Measurements from ENCODE around the gene UBAP2L. TPM values are rescaled to one million over a fixed set of nuclear protein-coding genes. Genes with fewer than 3 reads are reported as not detected.

UBAP2L gene
- total and polyA plus RNA-seq, 2 donors (not counting 1 experiment from before 2014, with no cell fraction given), result 51.9 to 180 TPM

GRCh38 chr1:154191990-154192461 is 28.7 kb upstream of the UBAP2L start, which contains the start of gene TPM3:
TSS of gene TPM3 (minus strand) at chr1:154192100. CDS start at chr1:154192018, 82 bp downstream.
- H3K27me3 ChIP-seq (ENCODE audit: control insufficient read depth, insufficient read depth, low read length), result peaks cover 28% of the 10 kb centered on the region
- no peaks in the 10 kb centered on the region for H3K79me2 ChIP-seq (ENCODE audit: control insufficient read depth, insufficient read depth, low read length)
- no peak within 1 kb of the TSS for H3K4me3 ChIP-seq (replicated peaks in 1 of 4; ENCODE audit: control extremely low read depth in 1 of 4, insufficient read depth in 1 of 4, low read depth in 3 of 4, low read length in 4 of 4)
- H2AFZ ChIP-seq (ENCODE audit: low read length), result no peak within 1 kb of the TSS
- H3K9ac ChIP-seq (ENCODE audit: insufficient read depth, low read length), result no peak within 1 kb of the TSS
- H3K36me3 ChIP-seq (ENCODE audit: control insufficient read depth, insufficient read depth, low read length), result no peaks in the 10 kb centered on the region
- no peak for DNase-seq (ENCODE audit: low read depth in 2 of 2)
- no peaks in the 10 kb centered on the region for H3K9me3 ChIP-seq (ENCODE audit: control insufficient read depth, insufficient read depth, low read depth, low read length)
- H3K4me1 ChIP-seq (ENCODE audit: control insufficient read depth, extremely low read depth, insufficient read depth, low read length), result no peaks in the 10 kb centered on the region
- no peak within 1 kb of the TSS for H3K27ac ChIP-seq (ENCODE audit: insufficient read depth, low read length)
- no peaks in the 10 kb centered on the region for H4K20me1 ChIP-seq (ENCODE audit: control insufficient read depth, extremely low read depth, insufficient read depth, low read length)
- no peak within 1 kb of the TSS for H3K4me2 ChIP-seq (ENCODE audit: extremely low read depth, insufficient read depth, low read length)
- TF ChIP-seq EZH2 (IDR thresholded peaks at IDR 0.05; ENCODE audit: low read length, missing control alignments) (no peak), CTCF (conservative IDR thresholded peaks at IDR 0.05 in 1 of 2, IDR thresholded peaks at IDR 0.05 in 1 of 2; ENCODE audit: low read depth in 1 of 2, low read length in 2 of 2) (no peak)

- H3K4me2 ChIP-seq (ENCODE audit: extremely low read depth, insufficient read depth, low read length), result no peak overlapping the region
- no peak overlapping the region for H3K27ac ChIP-seq (ENCODE audit: insufficient read depth, low read length)
- H3K79me2 ChIP-seq (ENCODE audit: control insufficient read depth, insufficient read depth, low read length), result no peaks in the 10 kb centered on the region
- H3K27me3 ChIP-seq (ENCODE audit: control insufficient read depth, insufficient read depth, low read length), result peaks cover 28% of the 10 kb centered on the region
- no peak overlapping the region for H3K9ac ChIP-seq (ENCODE audit: insufficient read depth, low read length)
- H3K36me3 ChIP-seq (ENCODE audit: control insufficient read depth, insufficient read depth, low read length), result no peaks in the 10 kb centered on the region
- H3K4me3 ChIP-seq (replicated peaks in 1 of 4; ENCODE audit: control extremely low read depth in 1 of 4, insufficient read depth in 1 of 4, low read depth in 3 of 4, low read length in 4 of 4), result no peak overlapping the region
- no peaks in the 10 kb centered on the region for H3K9me3 ChIP-seq (ENCODE audit: control insufficient read depth, insufficient read depth, low read depth, low read length)
- no peak for DNase-seq (ENCODE audit: low read depth in 2 of 2)
- no peak overlapping the region for H2AFZ ChIP-seq (ENCODE audit: low read length)
- TF ChIP-seq EZH2 (IDR thresholded peaks at IDR 0.05; ENCODE audit: low read length, missing control alignments), result no peak
- no peak for TF ChIP-seq CTCF (conservative IDR thresholded peaks at IDR 0.05 in 1 of 2, IDR thresholded peaks at IDR 0.05 in 1 of 2; ENCODE audit: low read depth in 1 of 2, low read length in 2 of 2)
- H4K20me1 ChIP-seq (ENCODE audit: control insufficient read depth, extremely low read depth, insufficient read depth, low read length), result no peaks in the 10 kb centered on the region
- no peaks in the 10 kb centered on the region for H3K4me1 ChIP-seq (ENCODE audit: control insufficient read depth, extremely low read depth, insufficient read depth, low read length)
Observed at GRCh38 chr1:154192476-154192875, 28.3 kb upstream of the UBAP2L start.

- no peak overlapping the region for H3K9ac ChIP-seq (ENCODE audit: insufficient read depth, low read length)
- H3K9me3 ChIP-seq (ENCODE audit: control insufficient read depth, insufficient read depth, low read depth, low read length), result no peaks in the 10 kb centered on the region
- no peaks in the 10 kb centered on the region for H3K36me3 ChIP-seq (ENCODE audit: control insufficient read depth, insufficient read depth, low read length)
- H3K79me2 ChIP-seq (ENCODE audit: control insufficient read depth, insufficient read depth, low read length), result no peaks in the 10 kb centered on the region
- no peak overlapping the region for H2AFZ ChIP-seq (ENCODE audit: low read length)
- H3K4me2 ChIP-seq (ENCODE audit: extremely low read depth, insufficient read depth, low read length), result no peak overlapping the region
- no peak for TF ChIP-seq CTCF (conservative IDR thresholded peaks at IDR 0.05 in 1 of 2, IDR thresholded peaks at IDR 0.05 in 1 of 2; ENCODE audit: low read depth in 1 of 2, low read length in 2 of 2)
- TF ChIP-seq EZH2 (IDR thresholded peaks at IDR 0.05; ENCODE audit: low read length, missing control alignments), result no peak
- peaks cover 28% of the 10 kb centered on the region for H3K27me3 ChIP-seq (ENCODE audit: control insufficient read depth, insufficient read depth, low read length)
- H4K20me1 ChIP-seq (ENCODE audit: control insufficient read depth, extremely low read depth, insufficient read depth, low read length), result no peaks in the 10 kb centered on the region
- no peak for DNase-seq (ENCODE audit: low read depth in 2 of 2)
- no peak overlapping the region for H3K27ac ChIP-seq (ENCODE audit: insufficient read depth, low read length)
- no peak overlapping the region for H3K4me3 ChIP-seq (replicated peaks in 1 of 4; ENCODE audit: control extremely low read depth in 1 of 4, insufficient read depth in 1 of 4, low read depth in 3 of 4, low read length in 4 of 4)
- H3K4me1 ChIP-seq (ENCODE audit: control insufficient read depth, extremely low read depth, insufficient read depth, low read length), result no peaks in the 10 kb centered on the region
Observed at GRCh38 chr1:154193821-154194220, 26.9 kb upstream of the UBAP2L start.
